BLaER1 treated with 17β-estradiol and CSF1 and Interleukin-3, amounts not matched to agents 10 nM and 100 nM (cell line): ENCODE data around the gene ZNF521.

Source experiments
- H3K27ac ChIP-seq, 11 experiments: shearing (Covaris generic); formaldehyde crosslinking; 2 replicates each; pipeline ENCODE4 v1.8.1; 2022
- H3K27me3 ChIP-seq, 11 experiments: shearing (Covaris generic); formaldehyde crosslinking; 2 replicates each; pipeline ENCODE4 v1.8.1; 2022
- H3K36me3 ChIP-seq, 11 experiments: shearing (Covaris generic); formaldehyde crosslinking; 2 replicates each; pipeline ENCODE4 v1.8.1; 2022
- H3K4me1 ChIP-seq, 10 experiments: shearing (Covaris generic); formaldehyde crosslinking; 2 replicates each; pipeline ENCODE4 v1.8.1; 2022
- H3K4me2 ChIP-seq, 11 experiments: shearing (Covaris generic); formaldehyde crosslinking; 2 replicates each; pipeline ENCODE4 v1.8.1; 2022
- H3K4me3 ChIP-seq, 10 experiments: shearing (Covaris generic); formaldehyde crosslinking; 2 replicates each; pipeline ENCODE4 v1.8.1; 2022
- H3K9ac ChIP-seq, 11 experiments: shearing (Covaris generic); formaldehyde crosslinking; 2 replicates each; pipeline ENCODE4 v1.8.1; 2022
- H3K9me3 ChIP-seq, 11 experiments: shearing (Covaris generic); formaldehyde crosslinking; replicated peaks in 1 of 11; 2 replicates each; pipeline ENCODE4 v1.8.1; 2022
- H4K20me1 ChIP-seq, 11 experiments: shearing (Covaris generic); formaldehyde crosslinking; 2 replicates each; pipeline ENCODE4 v1.8.1; 2022
- Cebpa-rat ChIP-seq, 11 experiments: shearing (Covaris generic); IDR thresholded peaks; 2 replicates each; pipeline ENCODE4 v1.8.1; 2022

The ZNF521 gene

GRCh38 chr18:25189391-25190185, 162.4 kb downstream of the ZNF521 start:
- H3K4me1 ChIP-seq, result peaks cover 3 to 19% (median 15%) of the 10 kb centered on the region in 10 experiments; a peak in 15 of 20 replicates
- H3K9ac ChIP-seq, result no peak overlapping the region
- H3K4me2 ChIP-seq, result no peak overlapping the region
- H3K4me3 ChIP-seq, result no peak overlapping the region
- H3K36me3 ChIP-seq, result no peaks in the 10 kb centered on the region
- TF ChIP-seq Cebpa-rat (IDR thresholded peaks at IDR 0.05), result no peak
- no peaks in the 10 kb centered on the region; a peak in 1 of 22 replicates for H3K9me3 ChIP-seq
- H4K20me1 ChIP-seq, result no peaks in the 10 kb centered on the region
- H3K27ac ChIP-seq, result no peak overlapping the region
- no peaks in the 10 kb centered on the region for H3K27me3 ChIP-seq

GRCh38 chr18:25187521-25188192, 164.3 kb downstream of the ZNF521 start:
- no peak overlapping the region for H3K4me3 ChIP-seq
- no peaks in the 10 kb centered on the region for H3K36me3 ChIP-seq
- no peak for TF ChIP-seq Cebpa-rat (IDR thresholded peaks at IDR 0.05)
- no peaks in the 10 kb centered on the region; a peak in 1 of 22 replicates for H3K9me3 ChIP-seq
- H3K4me1 ChIP-seq, result peaks cover 3 to 19% (median 15%) of the 10 kb centered on the region in 10 experiments; a peak in 15 of 20 replicates
- H3K9ac ChIP-seq, result no peak overlapping the region
- no peak overlapping the region for H3K4me2 ChIP-seq
- H4K20me1 ChIP-seq, result no peaks in the 10 kb centered on the region
- no peak overlapping the region for H3K27ac ChIP-seq
- no peaks in the 10 kb centered on the region for H3K27me3 ChIP-seq

- Histone ChIP-seq H3K4me3 (no peak overlapping the region), H3K9me3 (no peaks in the 10 kb centered on the region; a peak in 1 of 22 replicates), H3K27me3 (no peaks in the 10 kb centered on the region), H3K9ac (no peak overlapping the region), H4K20me1 (no peaks in the 10 kb centered on the region), H3K36me3 (no peaks in the 10 kb centered on the region), H3K27ac (no peak overlapping the region), H3K4me2 (peak overlapping the region in 2 of 11 experiments; percentile 67 to 70; a peak in 4 of 22 replicates), H3K4me1 (peaks cover 3 to 19% (median 15%) of the 10 kb centered on the region in 10 experiments; a peak in 15 of 20 replicates)
- no peak for TF ChIP-seq Cebpa-rat (IDR thresholded peaks at IDR 0.05)
These were observed 165.1 kb downstream of the ZNF521 start for GRCh38 chr18:25186871-25187270.

- no peak for TF ChIP-seq Cebpa-rat (IDR thresholded peaks at IDR 0.05)
- H3K9ac ChIP-seq, result no peak overlapping the region
- H3K27ac ChIP-seq, result no peak overlapping the region
- H3K27me3 ChIP-seq, result no peaks in the 10 kb centered on the region
- no peaks in the 10 kb centered on the region for H3K36me3 ChIP-seq
- H3K4me1 ChIP-seq, result peaks cover 3 to 19% (median 15%) of the 10 kb centered on the region in 10 experiments; a peak in 15 of 20 replicates
- H3K4me3 ChIP-seq, result no peak overlapping the region
- H3K9me3 ChIP-seq, result no peaks in the 10 kb centered on the region
- no peak overlapping the region for H3K4me2 ChIP-seq
- no peaks in the 10 kb centered on the region for H4K20me1 ChIP-seq
These were observed 170.0 kb downstream of the ZNF521 start for GRCh38 chr18:25181993-25182392.

- no peaks in the 10 kb centered on the region for H3K9me3 ChIP-seq
- H3K27me3 ChIP-seq, result no peaks in the 10 kb centered on the region
- TF ChIP-seq Cebpa-rat (IDR thresholded peaks at IDR 0.05), result no peak
- no peak overlapping the region for H3K4me3 ChIP-seq
- no peak overlapping the region for H3K4me2 ChIP-seq
- H3K9ac ChIP-seq, result no peak overlapping the region
- H3K4me1 ChIP-seq, result peaks cover 3 to 17% (median 14%) of the 10 kb centered on the region in 10 experiments; a peak in 15 of 20 replicates
- no peaks in the 10 kb centered on the region for H3K36me3 ChIP-seq
- no peaks in the 10 kb centered on the region for H4K20me1 ChIP-seq
- H3K27ac ChIP-seq, result no peak overlapping the region
These were observed 170.4 kb downstream of the ZNF521 start for GRCh38 chr18:25181581-25181980.

- Histone ChIP-seq H3K4me1 (peaks cover 2 to 12% (median 10%) of the 10 kb centered on the region in 10 experiments; a peak in 15 of 20 replicates), H3K9me3 (no peaks in the 10 kb centered on the region), H3K4me3 (no peak overlapping the region), H3K9ac (no peak overlapping the region), H3K36me3 (no peaks in the 10 kb centered on the region), H3K27ac (no peak overlapping the region), H3K27me3 (no peaks in the 10 kb centered on the region), H3K4me2 (no peak overlapping the region), H4K20me1 (no peaks in the 10 kb centered on the region)
- no peak for TF ChIP-seq Cebpa-rat (IDR thresholded peaks at IDR 0.05)
These were observed 170.9 kb downstream of the ZNF521 start for GRCh38 chr18:25180973-25181548.

- Histone ChIP-seq H3K9ac (no peak overlapping the region), H3K9me3 (no peaks in the 10 kb centered on the region), H3K4me2 (no peak overlapping the region), H3K27me3 (no peaks in the 10 kb centered on the region), H3K27ac (no peak overlapping the region), H4K20me1 (no peaks in the 10 kb centered on the region), H3K36me3 (no peaks in the 10 kb centered on the region), H3K4me1 (peaks cover 0 to 5% (median 0%) of the 10 kb centered on the region in 10 experiments; a peak in 1 of 20 replicates), H3K4me3 (no peak overlapping the region)
- TF ChIP-seq Cebpa-rat (IDR thresholded peaks at IDR 0.05), result no peak
These were observed 174.3 kb downstream of the ZNF521 start for GRCh38 chr18:25177631-25178030.

- H3K27me3 ChIP-seq, result no peaks in the 10 kb centered on the region
- no peak overlapping the region for H3K9ac ChIP-seq
- no peak overlapping the region for H3K4me3 ChIP-seq
- no peaks in the 10 kb centered on the region for H4K20me1 ChIP-seq
- no peak overlapping the region for H3K27ac ChIP-seq
- TF ChIP-seq Cebpa-rat (IDR thresholded peaks at IDR 0.05), result no peak
- H3K9me3 ChIP-seq, result no peaks in the 10 kb centered on the region
- H3K36me3 ChIP-seq, result no peaks in the 10 kb centered on the region
- no peak overlapping the region for H3K4me2 ChIP-seq
- H3K4me1 ChIP-seq, result peaks cover 0 to 5% (median 0%) of the 10 kb centered on the region in 10 experiments; a peak in 1 of 20 replicates
These were observed 175.4 kb downstream of the ZNF521 start for GRCh38 chr18:25176518-25177042.
